Activated CD8-positive, alpha-beta memory T cell treated with anti-CD3 and anti-CD28 coated beads for 48 hours (primary cell): ENCODE measurements around the gene MAGT1.
"Not testable (repeated sequence)": the region's sequence is repeated elsewhere in the genome, so short reads cannot be mapped to it uniquely, and the experiment has no call there.

ENCODE experiments used
- DNase-seq, 3 experiments: peaks; one replicate each; pipeline ENCODE4 v3.0.0-alpha.2; 2020; ENCODE audit warnings: low read depth in 2 of 3, low spot score in 2 of 3

The MAGT1 gene

DNA sequence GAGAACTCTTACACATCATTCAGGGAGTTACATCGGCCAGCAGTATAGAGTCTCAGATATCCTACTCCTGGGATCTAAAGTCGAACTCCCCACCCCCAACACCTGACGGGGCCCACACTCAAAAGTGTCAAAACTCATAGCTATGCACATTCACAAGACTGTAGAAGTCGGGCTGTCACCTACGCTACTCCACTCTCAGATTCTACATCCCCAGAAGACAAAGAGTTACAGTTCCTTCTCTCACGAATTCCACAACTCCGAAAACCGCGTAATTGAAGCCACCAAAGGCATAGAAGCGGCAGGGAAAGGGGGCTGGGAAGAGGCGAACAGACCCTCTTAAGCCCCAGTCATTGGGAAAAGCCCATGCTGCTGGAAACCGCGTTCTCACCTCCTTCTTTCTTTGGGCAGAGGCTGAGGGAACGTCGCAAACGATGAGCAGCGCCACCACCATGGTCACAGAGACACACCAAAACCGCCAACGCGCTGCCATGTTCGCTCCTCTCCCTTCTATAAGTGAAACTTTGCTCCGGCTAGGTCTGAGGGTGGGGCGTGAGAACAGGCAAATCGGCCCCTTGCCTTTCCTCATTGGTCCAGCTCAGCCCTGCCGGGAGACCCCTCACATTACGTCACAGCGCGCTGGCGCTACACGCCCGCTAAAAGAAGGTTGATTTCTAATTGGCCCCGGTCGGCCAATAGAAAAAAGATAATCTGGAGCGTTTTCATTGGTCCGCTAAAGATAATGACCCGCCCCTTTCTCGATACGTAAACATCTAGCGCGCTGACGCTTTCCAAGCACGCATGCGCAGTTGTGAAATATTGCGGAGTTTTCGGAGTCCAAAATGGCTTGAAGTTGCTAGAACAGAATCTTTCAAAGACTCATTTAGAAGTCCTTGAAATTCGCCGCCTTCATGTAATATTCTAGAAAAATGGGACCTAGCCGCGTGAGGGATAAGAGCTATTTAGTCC lies at the start of gene MAGT1:
Gene MAGT1 (minus strand): TSS at position 515 of the 966 bp plus-strand sequence. CDS start 25 bp downstream, at position 490.
- DNase-seq, result peak; percentile 32 to 67 (median 51)

GRCh38 chrX:77945031-77945430 lies 49.8 kb upstream of the MAGT1 start:
- DNase-seq, result not testable (repeated sequence)

DNA sequence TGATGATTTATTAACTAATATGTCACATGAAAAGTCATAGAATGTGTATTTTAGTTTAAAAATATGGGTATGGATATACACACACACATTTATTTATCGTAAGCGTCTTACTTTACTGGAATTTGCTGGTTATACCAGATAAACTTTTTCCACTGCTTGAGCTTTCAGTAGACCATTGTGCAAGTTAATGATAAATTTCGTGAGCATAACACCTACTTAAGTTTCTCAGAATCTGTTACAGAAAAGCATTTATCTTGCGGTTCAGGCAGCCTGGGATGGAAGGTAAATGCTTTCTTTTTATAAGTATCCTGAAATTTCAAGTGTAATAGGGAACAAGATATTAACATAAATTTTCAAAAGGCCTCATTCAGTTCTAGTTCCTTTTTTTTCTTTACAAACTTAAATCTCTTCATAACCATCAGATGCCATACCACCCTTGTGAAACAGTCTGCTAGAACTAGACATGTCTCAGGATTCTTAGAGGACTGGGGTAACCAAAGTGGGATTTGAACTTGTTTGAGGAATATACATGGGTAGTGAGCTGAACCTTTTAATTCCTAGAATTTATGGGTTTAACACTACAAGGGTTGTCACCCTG lies 42.9 kb upstream of the MAGT1 start:
- no peak for DNase-seq

DNA sequence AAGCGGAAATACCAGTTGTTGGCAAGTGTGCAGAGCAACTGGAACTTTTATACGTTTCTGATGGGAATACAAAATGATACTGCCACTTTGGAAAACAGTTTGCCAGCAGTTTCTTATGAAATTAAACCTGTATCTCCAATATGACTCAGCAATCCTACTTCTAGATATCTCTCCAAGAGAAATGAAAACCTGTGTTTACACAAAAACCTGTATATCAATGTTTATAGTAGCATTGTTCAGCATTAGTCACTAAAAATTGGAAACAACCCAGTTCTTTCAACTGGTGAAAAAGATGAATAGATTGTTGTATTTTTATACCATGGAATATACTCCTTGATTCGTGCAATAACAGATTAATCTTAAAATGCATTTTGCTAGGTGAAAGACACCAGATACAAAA lies 42.1 kb upstream of the MAGT1 start:
- no peak for DNase-seq

- DNase-seq, result no peak
Observed at GRCh38 chrX:77936299-77936698, 41.1 kb upstream of the MAGT1 start.

DNA sequence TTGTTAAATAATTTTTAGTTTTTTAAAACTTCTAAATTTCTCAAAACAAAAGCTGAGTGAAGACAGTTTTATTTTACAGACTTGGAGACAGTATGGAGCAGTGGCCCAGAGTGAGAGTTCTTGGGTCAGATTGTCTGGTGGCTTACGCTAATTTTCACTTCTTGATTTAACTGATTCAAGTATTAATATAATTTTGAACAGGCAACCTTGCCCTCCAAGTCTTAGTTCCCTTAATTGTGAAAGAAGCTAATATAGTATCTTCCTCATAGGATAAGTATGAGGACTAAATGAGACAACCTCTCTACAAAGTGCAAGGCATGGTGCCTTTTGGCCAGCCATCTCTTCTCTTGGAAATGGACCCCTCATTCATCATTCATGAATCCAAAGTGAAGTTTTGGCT lies 40.7 kb upstream of the MAGT1 start:
- no peak for DNase-seq

DNA sequence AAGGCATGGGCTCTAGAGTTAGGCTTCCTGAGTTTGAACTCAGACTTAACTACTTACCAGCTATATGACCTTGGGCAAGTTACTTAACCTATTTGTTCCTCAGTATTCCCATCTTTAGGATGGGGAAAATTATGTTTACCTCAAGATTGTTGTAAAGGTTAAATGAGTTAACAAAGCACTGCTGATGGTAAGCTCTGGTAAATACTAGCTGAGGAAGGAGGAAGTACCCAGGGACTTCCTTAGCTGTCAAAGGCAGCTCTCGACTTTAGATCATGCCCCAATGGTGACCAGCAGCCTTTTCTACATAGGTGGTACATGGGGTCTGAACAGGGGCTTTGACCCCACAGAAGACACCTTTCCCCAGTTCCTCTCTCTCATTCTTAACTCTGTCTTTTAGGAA lies 35.3 kb upstream of the MAGT1 start:
- no peak for DNase-seq

DNA sequence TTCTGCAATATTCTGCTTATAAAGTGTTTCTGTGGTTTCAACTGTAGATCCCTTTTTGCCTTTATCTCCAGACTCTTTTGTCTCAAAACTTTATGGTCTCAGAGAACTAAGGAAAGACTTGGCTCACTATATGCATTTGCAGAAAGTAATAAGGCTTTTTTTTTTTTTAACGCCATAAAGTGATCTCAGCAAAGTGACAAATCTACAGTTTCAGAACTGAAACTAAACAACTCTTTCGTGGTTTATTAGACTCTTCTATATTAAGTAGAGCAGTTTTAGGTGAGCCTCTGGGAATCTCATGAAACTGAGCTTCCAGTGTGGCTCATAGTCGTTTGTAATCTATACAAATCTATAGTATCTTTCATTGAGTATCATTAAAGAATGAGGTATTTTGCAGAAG lies 30.5 kb upstream of the MAGT1 start:
- DNase-seq, result no peak

DNA sequence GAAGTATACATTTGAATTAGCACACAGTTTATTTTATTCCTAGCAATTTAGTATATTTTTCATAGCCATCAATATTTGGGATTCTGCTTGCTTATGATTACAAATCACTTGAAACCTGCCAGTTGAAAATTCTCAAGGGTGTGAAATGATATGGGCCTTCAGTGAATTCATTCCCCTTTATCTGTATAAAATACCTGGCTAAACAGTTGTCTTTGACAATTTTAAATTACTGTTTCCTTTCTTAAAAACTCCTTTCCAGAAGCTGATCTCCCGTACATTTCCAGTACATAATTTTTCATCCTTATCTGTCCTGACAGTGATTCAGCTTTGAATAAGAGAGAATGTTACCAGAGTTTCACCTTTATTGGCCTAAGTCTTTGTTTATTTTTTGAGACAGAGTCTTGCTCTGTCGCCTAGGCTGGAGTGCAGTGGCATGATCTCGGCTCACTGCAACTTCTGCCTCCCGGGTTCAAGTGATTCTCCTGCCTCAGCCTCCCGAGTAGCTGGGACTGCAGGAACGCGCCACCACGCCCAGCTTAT lies 29.2 kb upstream of the MAGT1 start:
- no peak for DNase-seq

- no peak for DNase-seq
Observed at GRCh38 chrX:77922787-77923186, 27.6 kb upstream of the MAGT1 start.

DNA sequence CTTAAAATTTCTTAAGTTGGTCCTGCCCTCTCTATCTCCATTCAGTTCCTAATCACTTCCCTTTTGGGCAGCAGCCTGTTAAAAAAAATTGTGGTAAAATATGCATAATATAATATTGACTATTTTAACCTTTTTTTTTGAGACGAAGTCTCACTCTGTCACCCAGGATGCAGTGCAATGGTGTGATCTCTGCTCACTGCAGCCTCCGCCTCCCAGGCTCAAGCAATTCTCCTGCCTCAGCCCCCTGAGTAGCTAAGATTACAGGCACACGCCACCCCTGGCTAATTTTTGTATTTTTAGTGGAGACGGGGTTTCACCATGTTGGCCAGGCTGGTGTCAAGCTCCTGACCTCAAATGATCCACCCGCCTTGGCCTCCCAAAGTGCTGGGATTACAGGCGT lies 24.1 kb upstream of the MAGT1 start:
- DNase-seq, result not testable (repeated sequence)

DNA sequence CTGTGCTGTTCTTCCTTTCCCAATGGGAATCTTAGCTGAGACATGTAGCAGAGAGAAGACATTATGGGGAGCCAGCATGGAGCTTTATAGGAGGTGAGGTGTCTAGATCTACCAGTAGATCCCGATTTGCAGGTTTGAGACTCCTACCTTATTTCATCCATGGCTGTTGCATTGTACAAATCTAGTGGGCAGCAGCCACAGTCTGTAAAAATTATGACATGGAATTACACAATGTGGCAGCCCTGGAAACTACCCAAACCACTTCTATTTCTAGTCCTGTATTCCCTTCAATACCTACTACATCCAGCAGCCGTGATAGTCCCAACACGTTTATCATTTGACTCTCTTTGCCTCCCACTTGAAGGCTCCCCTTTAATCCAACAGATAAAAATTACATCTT lies 23.3 kb upstream of the MAGT1 start:
- no peak for DNase-seq

DNA sequence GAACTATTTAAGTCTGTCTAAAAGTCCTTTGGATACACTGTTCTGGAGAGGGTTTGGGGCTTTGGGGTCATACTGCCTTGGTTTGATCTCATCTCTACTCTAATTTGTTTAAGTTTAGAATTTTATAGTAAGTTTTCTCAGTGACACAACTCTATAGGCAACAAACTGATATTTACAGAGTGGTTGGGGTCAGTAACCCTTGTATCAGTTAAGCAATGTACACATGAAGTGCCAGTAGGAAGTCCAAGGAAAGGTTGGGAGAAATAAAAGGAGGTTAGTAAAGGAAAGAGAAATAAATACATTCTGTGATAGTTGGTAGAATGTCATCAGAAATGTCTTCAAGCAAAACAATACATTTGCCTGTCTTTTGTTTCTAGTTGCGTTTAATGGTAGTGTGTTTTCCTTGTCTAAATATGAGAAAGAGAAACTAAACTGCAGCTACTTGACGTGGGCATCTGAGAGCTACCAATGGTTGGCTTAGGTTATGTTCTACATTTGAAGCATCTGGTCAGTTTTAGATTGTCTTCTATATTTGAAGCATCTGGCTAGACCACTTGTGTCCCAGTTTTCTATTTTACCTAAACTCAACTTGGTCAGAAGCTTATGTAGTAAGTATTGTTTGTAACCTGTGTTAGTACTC lies 22.2 kb upstream of the MAGT1 start:
- no peak for DNase-seq

DNA sequence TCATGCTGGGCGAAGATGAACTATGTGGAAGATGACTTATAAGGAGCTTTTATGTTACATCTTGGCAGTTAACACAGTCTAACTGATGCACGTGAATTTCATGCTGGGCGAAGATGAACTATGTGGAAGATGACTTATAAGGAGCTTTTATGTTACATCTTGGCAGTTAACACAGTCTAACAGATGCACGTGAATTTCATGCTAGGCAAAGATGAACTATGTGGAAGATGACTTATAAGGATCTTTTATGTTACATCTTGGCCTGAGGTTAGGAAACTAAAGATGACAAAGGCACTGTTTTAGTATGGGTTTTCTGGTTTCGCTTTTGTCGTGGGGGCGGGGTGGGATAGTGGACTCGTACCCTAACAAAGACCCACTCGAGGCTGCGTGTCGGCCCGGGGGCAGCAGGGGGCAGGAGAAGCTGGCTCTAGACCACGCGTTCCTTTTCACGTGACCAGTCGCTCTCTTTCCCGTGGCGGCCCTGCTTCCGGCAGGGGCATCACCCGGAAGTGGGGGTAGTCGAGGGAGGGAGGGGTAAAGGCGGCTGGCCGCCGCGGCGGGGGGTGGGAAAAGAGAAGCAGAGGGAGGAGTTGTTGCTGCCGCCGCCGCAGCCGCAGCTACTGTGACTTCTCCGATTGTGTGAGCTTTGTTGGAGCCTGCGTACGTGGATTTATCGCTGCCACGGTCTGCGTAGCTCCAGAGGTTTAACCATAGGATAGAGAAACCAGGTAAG lies 15.0 kb upstream of the MAGT1 start, which contains the start of gene ATP7A:
Gene ATP7A (plus strand): TSS at position 586 of the 733 bp plus-strand sequence. CDS start 60,949 bp downstream, outside the sequence.
- DNase-seq, result peak; percentile 55 to 77 (median 65)

DNA sequence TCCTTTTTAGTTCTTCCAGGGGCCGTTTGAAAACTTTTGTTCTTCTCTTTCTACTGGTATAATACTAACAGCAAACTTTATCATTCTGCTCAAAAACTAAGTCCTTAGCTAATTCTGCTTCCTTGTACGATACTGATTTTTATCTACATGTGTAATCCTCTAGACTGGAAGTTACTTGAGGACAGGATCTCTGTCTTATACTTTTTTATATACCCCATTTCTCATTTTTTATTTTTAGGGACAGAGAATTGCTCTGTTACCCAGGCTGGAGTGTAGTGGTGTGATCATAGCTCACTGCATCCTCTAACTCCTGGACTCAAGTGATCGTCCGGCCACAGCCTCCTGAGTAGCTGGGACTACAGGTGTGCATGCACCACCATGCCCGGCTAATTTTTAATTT lies 6.3 kb upstream of the MAGT1 start:
- no peak for DNase-seq

DNA sequence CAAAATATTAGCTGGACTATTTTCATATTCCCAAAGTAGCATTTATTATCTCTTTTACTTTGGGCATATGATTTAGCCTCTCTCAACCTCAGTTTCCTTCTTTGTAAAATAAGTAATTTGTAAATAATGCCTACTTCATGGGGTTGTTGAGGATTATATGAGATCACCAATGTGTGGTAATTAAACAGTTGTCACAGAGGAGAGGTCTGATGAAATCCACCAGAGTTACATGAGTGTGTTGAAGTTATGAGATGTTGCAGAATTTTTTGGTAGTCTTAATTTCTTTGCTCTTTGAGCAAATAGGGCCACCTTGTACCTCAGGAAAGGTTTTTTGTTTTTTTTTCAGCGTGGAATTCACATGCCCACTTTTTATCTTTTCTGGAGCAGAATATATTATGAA lies 5.5 kb upstream of the MAGT1 start:
- no peak for DNase-seq

DNA sequence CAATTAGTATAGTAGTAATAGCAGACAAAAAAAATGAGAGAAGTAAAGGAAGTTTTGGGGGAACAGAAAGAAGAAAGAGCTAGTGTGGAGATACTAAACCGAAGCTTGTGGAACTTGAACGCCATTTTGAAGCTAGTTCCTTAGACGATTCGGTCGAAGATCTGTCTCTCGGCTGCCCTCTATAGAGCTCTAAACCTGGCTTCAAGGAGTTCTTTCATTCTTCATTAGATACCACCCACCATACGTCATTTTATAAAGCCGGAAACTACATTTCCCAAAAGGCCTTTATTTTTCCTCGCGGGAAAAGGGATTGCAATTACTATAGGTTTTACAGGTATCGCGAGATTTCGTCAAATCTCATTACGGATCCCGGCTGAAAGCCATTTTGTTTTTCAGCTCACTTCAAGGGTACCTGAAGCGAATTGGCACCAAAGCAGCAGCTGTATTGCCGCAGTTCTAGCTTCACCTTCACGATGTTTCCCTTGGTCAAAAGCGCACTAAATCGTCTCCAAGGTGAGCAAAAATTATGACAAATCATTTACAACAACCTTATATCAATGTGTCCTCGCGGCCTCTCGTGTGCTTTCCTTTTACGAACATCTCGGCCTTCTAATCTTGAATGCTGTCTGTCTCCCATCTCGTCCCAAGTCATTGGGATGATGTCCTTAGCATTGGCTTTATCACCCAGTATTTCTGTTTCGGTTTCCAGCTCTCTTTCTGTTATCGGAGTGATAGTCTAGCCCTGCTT lies 4.0 kb upstream of the MAGT1 start, which contains the start of gene COX7B:
Gene COX7B (plus strand): TSS at position 388 of the 748 bp plus-strand sequence. CDS start 86 bp downstream, at position 474.
- peak in 1 of 3 experiments; percentile 12 for DNase-seq

DNA sequence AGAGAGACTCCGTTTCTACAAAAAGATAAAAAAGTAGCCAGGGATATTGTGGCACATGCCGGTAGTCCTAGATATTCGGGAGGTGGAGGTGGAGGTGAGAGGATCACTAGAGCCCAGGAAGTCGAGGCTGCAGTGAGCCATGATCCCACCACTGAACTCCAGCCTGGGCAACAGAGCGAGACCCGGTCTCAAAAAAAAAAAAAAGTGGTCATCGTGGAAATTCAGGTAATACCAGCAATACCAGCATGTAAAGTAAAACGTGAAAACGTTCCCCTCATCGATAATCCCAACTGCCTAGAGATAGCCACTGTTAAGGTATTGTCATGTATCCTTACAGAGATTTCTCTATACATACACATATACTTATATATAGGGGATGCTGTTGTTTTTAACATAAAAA lies 1.5 kb downstream of the MAGT1 start:
- no peak for DNase-seq

DNA sequence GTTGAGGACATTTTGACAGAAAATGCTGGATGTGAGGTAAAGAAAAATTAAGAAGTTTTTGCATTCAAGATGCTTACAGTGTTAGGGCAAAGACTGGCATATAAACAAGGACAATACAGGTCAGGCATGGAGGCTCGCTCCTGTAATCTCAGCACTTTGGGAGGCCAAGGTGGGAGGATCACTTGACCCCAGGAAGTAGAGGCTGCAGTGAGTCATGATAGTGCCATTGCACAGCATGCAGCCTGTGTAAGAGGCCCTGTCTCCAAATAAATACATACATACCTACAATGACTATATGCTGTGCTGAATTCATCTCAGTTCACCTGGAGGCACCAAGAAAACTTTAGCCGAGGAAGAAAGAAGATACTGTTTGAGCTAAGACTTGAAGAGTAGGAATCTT lies 2.3 kb downstream of the MAGT1 start:
- no peak for DNase-seq

- not testable (repeated sequence) for DNase-seq
Observed at GRCh38 chrX:77881418-77881817, 13.8 kb downstream of the MAGT1 start.
